NCI-H128 (cell line): ENCODE data around the gene YPEL5.

Source experiments
- DNase-seq: peaks from one replicate; lab custom pipeline; 2025; ENCODE audit not compliant: unreplicated experiment; lab: John Stamatoyannopoulos, UW

The YPEL5 gene

DNA sequence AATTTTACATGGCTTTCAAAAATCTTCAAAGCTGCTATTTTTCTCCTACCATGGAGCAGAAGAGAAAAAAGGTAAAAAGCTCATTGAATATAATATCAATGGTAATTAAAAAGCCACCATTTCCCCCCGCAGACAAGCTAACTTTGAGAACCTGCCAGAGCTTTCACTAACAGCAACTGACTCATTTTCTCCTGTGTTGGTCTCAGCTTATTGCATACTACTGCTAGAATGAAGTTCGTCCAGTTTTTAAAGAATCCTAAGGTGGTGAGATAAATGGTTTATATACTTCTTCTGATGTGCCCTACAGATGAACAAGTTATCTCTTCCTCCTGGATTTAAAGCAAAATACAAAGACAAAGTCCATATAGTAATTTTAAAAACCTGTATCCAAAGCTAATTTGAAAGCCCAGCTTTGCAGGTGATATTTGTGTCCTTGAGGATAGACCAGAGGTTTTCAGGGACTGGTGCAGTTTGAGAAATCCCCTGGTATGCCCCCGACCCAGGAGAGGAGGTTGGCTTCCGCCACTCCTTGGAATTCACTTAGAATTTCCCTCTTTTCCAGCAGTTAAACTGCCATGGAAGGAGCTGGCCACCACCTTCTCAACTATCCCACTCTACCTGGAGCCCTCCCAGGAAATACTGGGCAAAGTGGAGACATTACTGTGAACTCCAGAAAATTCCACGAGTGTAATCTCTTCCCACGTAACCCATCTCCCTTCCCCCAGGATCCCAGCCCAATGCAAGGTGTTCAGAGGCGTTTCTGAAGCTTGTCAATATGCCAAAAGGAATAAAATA lies 17.5 kb downstream of the YPEL5 start:
- DNase-seq: no peak

DNA sequence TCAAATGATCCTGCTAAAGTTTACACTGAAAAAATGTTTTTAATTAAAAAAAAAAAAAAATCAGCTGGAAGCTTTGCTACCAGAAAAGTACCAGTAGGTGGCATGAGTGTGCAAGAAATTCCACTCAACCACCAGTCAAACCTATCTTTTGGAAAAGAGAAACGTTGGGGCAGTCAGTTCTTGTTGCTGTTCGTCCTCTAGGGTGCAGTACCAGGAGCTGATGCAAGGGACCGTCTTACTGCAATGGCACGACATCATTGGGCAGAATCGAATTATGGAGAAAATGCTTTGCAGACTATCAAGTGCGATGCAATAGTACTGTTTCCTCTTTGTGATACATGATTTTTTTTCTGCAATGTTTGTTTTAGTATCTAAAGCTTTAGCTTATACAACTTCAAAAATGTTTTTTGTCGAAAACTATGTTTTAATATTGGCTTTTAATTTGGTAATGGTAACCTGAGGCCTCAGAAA lies 18.3 kb downstream of the YPEL5 start:
- DNase-seq: peak; percentile 55

DNA sequence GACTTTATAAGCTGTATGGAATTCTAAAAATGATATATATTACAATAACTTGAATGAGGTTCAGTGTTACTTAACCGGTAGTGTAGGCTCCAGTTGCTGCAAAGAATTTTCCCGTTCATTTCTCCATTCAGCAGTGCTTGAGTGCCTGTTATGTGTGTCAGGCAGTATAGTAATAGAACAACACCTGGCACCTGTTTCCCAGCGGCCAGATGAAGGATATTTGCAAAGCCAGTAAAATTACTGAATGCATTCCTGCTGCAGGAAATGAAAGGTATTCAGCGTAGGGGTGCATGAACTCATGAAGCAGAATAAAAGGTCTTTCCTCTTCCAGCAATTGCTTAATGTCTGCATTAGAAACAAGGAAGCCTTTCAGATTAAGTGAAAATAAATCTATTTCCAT lies 18.8 kb downstream of the YPEL5 start:
- no peak for DNase-seq

DNA sequence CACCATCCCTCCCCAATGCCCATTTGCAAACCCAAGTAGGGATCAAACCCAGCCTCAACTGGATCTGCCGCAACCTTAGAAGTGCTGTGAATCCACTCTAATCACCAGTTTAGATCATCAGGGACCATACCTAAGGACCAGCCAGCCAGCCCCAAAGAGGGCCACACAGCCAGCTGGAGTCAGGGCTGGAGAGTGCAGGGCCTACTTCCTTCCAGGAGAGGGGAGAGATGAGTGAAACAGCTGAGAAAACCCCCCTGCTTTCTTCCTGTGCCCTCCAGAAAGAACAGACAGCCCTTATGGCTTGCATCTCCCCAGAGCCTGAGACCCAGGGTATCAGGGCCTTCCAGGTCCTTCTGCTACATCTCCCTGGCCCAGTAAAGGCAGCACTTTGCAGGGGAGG lies 25.8 kb downstream of the YPEL5 start:
- DNase-seq: no peak

DNA sequence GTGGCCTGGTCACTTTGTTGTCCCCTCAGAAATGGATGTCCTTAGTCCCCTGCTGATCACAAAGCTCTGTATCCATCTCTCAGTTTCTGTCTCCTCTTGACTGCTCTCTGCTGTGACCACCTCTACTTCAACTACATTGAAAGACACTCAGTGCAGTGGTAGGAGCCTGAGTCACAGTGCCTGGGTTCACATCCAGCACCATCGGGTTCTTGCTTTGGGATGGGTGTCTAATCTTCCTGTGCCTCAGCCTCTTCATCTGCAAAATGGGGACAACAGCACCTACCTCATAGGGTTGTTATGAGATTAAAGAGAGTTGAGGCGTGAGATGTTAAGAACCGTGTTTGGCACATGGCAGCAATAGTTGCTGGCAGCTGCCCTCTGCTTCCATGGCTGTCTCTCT lies 30.6 kb downstream of the YPEL5 start:
- DNase-seq: no peak

DNA sequence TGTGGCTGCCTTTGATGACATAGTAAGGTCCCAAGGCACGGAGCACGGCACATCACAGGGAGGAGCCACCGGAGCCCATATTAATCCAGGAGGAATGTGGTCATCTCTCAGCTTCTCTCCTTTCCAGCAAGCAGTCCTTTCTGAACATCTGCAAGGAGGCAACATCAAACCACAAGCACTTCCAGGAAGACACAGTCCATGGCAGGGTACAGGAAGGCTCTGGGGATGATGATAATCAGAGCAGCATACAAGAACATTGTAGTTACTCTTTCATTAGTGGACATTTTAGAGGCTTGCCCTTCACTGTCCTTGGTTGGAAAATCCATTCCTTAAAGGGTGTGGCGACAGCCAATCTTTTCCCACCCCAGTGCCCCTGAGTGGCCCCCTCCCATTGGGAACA lies 31.1 kb downstream of the YPEL5 start:
- no peak for DNase-seq

DNA sequence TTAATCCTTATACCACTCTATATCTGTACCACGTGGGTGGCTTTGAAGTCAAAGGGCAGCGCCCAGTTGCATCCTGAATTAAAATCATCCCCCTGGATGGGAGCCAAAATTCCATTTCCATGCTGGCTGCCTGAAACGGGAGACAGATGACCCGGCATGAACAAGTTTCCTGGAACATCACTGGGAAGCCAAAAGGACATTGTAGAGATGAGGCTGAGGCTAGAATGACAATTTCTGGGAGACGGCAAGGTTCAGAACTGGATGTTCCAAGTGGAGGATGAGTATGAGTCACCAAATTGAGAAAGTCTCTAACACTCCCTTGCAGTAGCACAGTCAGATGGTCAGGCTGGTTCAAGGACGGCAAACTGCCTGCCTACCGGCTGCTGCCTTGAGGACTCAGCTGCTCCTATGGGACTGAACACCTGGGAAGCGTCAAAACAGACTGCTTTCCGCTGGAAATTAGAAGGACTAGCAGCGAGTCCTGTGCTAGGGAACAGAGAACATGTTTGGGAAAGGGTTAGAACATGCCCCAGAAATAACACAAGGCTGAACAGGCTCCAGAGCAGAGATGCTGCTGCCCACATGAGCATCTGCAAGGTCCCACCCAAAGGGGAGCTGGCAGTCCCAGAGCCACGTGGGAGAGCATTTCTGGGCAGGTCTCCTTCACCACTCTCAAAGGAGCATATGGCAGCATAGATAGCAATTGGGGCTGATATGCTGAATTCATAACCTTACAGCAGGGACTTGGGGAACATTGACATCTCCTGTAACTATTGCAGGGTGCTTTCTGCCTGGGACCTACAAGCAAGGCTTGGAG lies 32.0 kb downstream of the YPEL5 start:
- no peak for DNase-seq

DNA sequence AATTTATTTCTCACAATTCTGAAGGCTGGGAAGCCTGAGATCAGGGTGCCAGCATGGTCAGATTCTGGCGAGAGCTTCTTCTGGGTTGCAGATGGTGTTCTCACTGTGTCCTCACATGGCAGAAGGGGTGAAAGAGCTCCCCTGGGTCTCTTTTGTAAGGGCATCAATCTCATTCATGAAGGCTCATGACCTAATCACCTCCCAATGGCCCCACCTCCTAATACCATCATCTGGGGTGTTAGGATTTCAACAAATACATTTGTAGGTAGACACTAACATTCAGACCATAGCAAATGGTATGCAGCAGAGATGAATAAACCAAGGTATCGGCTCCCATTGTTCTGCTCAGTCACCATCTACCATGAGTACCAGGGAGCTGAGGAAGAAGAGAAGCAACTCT lies 32.7 kb downstream of the YPEL5 start:
- no peak for DNase-seq

DNA sequence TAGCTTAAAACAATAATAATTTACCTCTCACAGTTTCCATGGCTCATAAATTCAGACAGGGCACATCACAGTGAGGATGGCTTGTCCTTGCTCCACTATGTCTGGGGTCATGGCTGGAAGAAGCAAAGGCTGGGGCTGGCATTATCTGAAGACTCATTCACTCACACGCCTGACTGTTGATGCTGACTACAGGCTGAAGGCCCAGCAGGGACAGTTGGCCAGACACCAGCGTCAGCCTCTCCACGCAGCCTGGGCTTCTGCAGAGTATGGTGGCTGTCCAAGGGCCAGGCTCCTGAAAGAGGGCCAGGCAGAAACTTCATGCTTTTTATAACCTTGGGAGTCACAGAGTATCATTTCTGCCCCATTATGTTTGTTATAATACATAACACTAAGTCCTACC lies 33.4 kb downstream of the YPEL5 start:
- no peak for DNase-seq

DNA sequence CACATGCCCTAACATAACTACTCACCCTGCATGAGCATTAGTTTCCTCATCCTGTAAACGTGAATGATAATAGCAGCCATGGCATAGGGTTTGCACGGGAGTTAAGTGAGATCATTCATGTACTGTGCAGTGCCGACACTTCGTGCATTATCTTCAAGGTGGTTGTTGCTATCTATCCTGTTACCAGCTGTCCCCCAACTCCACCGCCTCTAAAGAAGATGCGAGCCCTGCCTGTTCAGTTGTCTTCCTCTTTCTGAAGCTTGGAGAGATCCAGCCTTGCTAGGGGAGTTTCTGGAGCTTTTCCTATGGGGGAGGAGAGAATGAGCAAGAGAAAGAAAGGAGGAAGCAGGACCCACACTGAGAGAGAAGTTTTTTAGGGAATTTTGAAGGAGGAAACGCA lies 34.4 kb downstream of the YPEL5 start:
- DNase-seq: no peak

DNA sequence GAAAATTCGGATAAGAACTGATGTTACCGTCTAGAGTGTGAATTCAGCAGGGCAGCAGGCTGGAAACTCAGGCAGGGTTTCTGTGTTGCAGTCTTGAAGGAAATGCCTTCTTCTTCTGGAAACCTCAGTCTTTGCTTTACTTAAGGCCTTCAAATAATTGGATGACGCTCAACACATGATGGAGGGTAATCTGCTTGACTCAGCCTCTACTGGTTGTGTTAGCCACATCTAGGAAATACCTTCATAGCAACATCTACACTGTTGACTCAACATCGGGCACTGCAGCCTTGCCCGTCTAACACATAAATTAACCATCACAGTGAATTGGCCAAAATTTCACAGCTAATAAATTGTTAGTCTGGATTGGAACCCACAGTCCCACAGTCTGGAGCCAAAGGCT lies 37.2 kb downstream of the YPEL5 start:
- no peak for DNase-seq

DNA sequence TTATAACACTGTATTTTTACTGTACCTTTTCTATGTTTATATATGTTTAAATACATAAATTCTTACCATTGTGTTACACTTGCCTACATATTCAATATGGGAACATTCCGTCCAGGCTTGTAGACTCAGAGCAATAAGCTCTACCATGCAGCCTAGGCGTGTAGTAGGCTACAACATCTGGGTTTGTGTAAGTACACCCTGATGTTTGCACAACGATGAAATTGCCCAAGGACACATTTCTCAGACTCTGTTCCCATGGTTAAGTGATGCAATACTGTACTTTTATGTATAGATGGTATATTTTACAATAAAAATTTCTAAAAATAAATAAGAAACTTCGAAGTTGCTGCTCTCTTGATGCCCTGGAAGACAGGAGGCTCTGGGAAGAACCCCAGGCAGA lies 38.4 kb downstream of the YPEL5 start:
- no peak for DNase-seq

DNA sequence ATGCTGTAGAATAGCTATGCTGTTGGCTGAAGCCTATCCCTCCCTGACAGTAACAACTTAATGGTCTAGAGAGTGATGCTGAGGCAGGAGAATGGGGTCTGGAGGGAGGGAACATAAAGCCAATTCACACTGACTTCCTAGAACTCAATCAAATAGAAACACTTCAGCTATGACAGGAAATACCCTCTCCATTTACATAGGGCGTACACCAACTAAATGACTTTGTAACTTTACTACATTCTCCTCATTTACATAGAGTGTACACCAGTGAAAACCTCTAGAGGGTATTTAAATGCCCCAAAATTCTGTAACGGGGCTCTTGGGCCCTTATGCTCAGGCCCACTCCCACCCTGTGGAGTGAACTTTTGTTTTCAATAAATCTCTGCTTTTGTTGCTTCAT lies 41.5 kb downstream of the YPEL5 start:
- no peak for DNase-seq

DNA sequence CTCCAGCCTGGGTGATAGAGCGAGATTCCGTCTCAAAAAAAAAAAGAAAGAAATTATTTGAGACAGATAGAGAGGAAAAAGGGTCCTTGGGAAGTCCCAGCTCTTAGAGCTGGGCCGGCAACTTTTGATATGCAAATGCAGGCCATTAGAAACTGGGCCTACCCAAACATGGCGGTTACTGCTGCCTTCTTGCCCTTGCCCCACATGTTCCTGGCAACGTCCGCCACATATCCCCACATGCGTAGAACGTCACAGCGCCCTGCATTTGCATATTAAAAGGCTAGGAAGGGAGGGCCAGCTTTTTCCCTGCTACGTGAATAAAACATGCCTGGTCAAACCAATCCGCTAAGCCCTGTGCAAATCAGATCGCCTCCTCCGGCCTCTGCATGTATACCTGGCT lies 43.8 kb downstream of the YPEL5 start:
- no peak for DNase-seq

DNA sequence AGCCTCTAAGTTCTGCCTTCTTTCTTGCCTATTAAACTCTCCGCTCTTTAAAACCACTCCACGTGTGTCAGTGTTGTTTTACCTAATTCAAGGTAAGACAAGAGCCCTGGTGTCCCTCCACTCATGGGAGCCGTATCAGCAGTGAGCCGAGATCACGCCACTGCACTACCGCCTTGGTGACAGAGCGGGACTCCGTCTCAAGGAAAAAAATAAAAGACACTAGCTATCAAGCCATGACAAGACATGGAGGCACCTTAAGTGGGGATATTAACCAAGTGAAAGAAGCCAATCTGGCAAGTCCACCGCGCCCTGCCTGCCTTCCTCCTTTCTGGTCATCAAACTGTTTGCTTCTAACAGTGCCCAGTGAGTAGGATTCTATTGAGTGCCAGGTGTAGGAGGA lies 44.3 kb downstream of the YPEL5 start:
- DNase-seq: no peak

DNA sequence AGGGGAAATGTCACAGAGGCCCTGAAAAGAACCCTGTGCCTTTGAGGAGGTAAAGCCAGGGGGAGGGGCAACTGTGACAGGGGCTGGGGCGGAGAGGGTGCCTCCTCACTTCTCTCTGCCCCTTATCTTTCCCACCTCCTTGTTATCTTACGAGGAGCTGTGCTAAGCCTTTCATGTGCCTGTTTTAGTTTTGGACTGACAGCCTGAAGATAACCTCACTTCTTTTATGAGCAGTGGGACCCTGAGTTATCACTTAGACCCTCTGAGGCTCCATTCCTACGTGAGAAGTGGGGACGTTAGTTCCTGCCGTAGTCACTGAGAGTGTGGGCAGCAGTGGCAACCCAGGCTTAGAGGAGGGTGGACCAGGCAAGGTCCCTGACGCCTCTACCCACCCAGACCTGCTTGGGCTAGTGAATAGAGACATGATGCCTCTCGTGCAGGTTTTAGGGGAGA lies 45.0 kb downstream of the YPEL5 start:
- no peak for DNase-seq

DNA sequence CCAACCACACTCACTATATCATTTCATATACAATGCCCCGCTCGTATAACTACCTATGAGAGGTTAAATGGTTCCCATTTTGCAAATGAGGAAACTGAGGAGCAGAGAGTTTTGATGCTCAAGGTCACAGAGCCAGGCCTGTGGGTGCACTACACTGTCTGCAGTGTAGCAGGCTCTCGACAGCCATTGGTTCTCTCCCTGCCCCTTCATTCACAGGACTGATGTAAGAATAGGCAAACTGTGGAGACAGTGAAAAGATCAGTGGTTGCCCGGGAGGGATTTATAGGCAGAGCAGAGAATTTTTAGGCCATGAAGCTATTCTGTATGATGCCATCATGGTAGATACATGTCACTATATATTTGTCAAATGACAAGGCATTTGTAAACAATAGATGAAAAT lies 45.5 kb downstream of the YPEL5 start:
- no peak for DNase-seq

DNA sequence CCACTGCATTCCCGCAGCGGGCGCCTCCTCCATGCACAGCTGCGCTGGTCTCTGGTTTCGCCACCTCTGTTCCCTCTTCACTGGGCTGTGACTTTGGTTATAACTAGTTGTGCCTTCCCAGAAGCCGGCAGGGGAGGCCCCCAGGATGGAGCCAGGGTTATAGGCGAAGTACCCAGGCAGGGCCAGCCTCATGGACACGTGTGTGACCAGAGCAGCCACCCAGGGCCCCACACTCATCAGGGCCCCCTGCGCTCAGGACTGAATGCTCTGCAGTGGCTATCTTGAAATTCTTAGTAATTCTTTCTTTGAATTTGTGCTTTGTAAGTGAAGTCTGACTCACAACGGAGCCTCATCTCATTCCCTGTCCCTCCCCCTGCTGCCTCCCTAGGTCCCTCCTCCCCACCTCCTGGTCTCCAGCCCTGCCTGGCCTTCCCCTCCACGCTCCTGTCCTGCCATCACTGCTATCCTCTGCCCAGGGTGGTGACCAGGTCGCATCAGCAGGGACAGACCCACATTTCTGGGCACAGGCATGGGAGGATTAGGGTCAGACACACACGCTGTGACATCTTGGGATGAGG lies 46.4 kb downstream of the YPEL5 start:
- DNase-seq: no peak

DNA sequence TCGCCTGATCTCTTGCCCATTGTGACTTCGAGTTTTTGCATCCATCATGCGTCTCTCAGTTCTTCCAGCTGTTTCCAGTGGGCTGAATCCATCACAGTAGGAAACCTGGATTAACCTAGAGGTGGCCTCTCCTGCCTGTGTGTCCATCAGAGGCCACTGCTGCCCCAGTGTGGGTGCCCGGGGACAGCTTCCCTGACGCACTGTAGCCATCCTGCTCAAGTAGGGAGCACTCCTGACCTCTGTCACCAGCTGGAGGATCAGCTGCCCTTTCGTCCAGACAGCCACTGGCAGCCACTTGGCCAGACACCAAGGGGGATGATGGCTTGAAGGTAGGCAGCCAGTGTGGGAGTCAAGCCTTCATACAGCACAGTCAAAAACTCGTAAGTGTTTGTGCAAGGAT lies 47.6 kb downstream of the YPEL5 start:
- no peak for DNase-seq

DNA sequence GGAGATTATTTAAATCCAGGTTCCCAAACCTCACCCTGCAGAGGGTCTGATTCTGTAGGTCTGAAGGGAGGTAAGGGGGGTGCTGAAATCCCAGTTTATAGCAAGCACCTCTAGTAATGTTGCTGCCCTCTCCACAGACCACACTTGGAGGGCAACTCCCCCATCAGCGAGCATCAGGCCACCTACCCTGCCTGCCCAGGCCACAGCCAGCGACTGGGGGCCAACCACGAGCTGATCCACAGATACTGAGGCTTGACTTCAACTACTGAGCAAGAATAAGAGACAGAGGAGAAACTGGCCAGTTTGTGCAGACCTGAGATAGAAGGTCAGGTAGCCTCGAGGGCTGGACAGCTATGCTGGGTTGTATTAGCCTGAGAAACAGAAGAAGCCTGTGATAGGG lies 48.2 kb downstream of the YPEL5 start:
- DNase-seq: no peak

DNA sequence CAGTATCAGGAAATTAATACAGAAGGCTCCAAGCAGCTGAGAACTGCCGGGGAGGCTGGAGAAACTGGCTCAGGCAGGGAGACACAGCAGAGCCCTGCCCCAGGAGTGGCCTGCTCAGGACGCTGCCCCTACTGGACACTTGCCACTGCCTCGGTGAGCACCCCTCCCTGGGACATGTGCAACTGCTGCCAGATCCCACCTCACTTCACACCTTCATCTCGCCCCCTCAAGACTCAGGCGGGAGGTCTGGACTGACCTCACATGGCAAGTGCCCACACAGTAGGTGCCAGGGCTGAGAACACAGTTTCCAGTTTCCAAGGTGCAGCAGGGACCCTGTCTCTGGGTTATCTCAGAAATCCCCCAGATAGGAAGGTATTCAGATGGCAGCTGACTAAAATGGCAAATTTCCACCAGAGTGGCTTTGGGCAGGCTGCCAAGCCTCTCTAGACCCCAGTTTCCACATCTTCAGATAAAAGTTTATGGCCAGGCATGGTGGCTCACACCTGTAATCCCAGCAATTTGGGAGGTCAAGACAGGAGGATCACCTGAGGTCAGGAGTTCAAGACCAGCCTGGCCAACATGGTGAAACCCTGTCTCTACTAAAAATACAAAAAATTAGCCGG lies 50.9 kb downstream of the YPEL5 start:
- DNase-seq: no peak

DNA sequence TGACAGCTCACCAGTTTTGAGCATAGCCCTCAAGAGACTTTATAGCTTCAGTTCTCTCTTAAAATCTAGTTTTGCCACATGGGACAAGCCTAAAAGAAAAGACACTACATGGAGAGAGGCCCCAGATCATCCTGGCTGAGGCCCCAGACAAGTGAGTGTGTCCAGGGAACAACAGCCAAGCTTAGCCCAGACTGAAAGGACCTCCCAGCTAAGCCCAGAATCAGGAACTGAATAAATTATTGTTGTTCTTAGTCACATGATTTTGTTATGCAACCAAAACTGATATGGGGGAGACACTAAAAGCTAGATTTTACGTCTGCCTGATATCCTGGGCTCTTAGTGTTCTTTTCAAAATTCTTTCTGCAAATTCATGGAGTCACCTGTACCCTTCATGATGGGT lies 55.2 kb downstream of the YPEL5 start:
- no peak for DNase-seq
